ENCODE data around the gene XYLT1. TPM values are rescaled to one million over a fixed set of nuclear protein-coding genes. Genes with fewer than 3 reads are reported as not detected.

XYLT1 gene
- total RNA-seq, 2 donors from 2014 or later = 8.4 to 22.5 TPM

- intact Hi-C loops (cut with DNase I) = no loop called here
Observed at GRCh38 chr16:17144431-17144830, 326.3 kb downstream of the XYLT1 start.

GRCh38 chr16:17143546-17144419 lies 327.0 kb downstream of the XYLT1 start:
- ATAC-seq (no peak), DNase-seq (no peak)
- intact Hi-C loops (cut with DNase I) = no loop called here

More at GRCh38 chr16:17144431-17144830, 326.3 kb downstream of the XYLT1 start:
- ATAC-seq = no peak
- no peak for DNase-seq

GRCh38 chr16:17138801-17139200 lies 332.0 kb downstream of the XYLT1 start:
- intact Hi-C loops (cut with DNase I) = no loop called here
- DNase-seq (no peak), ATAC-seq (no peak)

DNA sequence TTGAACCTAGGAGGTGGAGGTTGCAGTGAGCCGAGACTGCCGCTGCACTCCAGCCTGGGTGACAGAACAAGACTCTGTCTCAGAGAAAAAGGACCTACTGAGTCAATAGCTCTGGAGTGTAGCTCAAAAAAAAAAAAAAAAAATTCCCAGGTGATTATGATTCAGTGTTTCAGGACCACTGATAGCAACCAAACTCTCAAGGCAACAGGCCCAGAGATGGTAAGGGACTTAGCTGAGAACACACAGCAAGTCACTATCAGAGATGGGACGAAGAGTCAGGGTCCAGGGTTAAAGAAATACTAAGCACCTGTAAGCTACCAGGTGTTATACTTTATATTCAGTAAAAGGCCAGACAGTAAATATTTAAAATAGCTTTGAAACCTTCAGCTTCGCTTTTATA lies 335.3 kb downstream of the XYLT1 start:
- intact Hi-C loops (cut with DNase I) = no loop called here
- no peak for ATAC-seq
- DNase-seq = no peak

DNA sequence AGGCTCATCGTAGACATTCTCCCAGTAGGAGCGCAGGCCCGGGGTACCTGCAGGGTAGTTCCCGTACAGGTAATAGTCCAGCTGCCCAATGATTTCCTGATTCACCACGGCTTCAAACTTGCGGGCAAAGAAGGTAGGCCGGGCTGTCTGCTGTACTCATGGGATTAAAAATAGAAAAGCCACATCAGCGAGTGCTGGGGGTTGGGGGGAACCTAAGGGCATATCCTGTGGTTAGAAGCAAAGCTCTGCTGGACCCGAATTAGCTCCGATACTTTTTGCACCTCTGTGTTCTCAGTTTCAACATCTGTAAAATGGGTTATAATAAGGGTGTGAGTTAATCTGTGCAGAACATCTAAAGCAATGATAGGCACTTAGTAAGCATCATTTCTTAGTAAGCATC lies 336.2 kb downstream of the XYLT1 start:
- ATAC-seq (no peak), DNase-seq (no peak)
- intact Hi-C loops (cut with DNase I) = no loop called here

- ATAC-seq = no peak
- intact Hi-C loops (cut with DNase I) = no loop called here
- no peak for DNase-seq
Observed at GRCh38 chr16:17133851-17134250, 336.9 kb downstream of the XYLT1 start.

- intact Hi-C loops (cut with DNase I) = no loop called here
- ATAC-seq (no peak), DNase-seq (no peak)
Observed at GRCh38 chr16:17131351-17131750, 339.4 kb downstream of the XYLT1 start.

DNA sequence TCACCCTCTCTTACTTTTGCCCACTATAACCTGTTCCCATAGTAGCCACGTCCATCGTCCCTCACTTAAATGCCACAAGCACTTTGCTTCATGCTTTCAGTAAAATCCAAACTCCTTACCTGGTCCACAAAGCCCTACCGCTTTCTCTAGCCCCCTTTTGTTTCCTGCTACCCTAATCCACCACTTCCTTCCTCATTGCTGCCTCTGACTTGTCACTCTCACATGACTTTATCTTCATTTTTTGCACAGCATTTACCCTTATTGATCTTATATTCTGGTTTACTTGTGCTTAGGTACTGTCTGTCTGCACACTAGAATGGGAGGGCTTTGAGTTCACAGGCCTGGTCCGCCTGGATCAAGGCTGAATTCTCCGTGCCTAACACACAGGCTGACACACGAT lies 340.0 kb downstream of the XYLT1 start:
- DNase-seq = no peak
- no peak for ATAC-seq
- intact Hi-C loops (cut with DNase I) = no loop called here

DNA sequence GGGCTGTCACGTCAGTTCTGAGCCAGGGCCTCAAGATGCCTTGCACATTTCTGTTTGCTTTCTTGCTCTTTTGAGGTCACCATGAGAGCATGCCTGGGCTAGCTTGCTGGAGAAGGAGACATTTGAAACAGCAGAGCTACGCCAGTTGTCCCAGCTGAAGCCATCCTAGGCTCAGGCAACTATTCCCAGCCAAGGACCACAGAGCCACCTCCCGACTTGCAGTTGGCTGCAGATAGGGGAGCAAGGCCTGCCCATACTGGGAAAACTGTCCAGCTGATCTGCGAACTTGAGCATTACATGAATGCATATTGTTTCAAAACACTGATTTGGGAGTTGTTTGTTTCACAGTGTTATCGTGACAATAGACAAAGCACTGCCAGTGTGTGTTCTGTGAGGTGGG lies 340.8 kb downstream of the XYLT1 start:
- no peak for ATAC-seq
- intact Hi-C loops (cut with DNase I) = no loop called here
- no peak for DNase-seq

GRCh38 chr16:17128791-17129190 lies 342.0 kb downstream of the XYLT1 start:
- intact Hi-C loops (cut with DNase I) = no loop called here
- ATAC-seq (no peak), DNase-seq (no peak)

- ATAC-seq (no peak), DNase-seq (no peak)
- intact Hi-C loops (cut with DNase I) = no loop called here
Observed at GRCh38 chr16:17126156-17126555, 344.6 kb downstream of the XYLT1 start.

DNA sequence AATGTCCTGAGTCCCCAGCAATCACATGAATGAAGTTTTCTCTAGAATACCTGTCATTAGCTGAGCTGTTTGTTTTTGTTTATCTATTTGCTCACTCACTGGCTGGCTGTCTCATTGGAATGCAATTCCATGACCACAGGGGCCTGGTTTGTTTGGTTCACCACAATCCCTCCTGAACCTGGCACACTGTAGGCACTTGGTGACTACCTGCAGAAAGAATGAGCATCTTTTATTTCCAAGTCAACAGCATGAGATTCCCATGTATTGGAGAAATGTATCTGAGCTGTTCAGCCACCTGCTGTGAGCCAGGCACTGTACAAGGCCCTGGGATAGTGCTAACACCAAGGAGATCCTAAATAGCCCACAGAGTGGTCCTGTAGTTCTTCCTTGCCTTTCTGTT lies 345.1 kb downstream of the XYLT1 start:
- intact Hi-C loops (cut with DNase I) = no loop called here
- ATAC-seq (no peak), DNase-seq (no peak)

- no peak for ATAC-seq
- intact Hi-C loops (cut with DNase I) = no loop called here
Observed at GRCh38 chr16:17117906-17118577, 352.7 kb downstream of the XYLT1 start.

DNA sequence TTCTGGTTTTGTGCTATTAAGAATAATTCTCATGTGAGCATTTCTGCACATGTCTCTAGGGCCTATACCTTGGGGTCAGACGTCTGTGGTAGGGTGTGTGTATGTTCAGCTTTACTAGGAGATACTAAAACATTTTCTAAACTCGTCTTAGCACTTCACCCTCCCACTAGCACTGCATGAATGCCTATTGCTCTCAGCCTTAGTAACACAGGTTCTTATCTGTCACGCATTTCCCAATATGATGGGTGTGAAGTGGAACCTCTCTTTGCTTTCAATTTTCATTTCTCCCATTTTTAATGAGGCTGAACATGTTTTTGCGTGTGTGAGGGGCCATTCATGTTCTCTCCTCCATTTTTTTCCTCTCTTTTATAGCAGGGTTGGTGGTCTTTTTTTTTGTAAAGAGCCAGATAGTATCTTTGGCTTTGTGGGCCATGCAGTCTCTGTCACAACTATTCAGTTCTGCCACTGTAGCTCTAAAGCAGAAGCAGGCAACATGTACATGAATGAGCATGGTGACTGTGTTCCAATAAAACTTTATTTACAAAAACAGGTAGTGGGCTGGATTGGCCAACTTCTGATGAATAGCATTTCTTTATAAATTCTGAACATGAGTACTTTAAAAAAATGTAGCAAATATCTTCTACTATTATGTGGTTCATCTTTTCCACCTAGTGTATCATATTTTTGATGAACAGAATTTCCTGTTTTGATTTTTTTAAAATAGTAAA lies 354.0 kb downstream of the XYLT1 start:
- no peak for ATAC-seq
- no peak for DNase-seq
- intact Hi-C loops (cut with DNase I) = no loop called here

More at GRCh38 chr16:17117906-17118577, 352.7 kb downstream of the XYLT1 start:
- no peak for DNase-seq

- intact Hi-C loops (cut with DNase I) = no loop called here
- no peak for DNase-seq
- no peak for ATAC-seq
Observed at GRCh38 chr16:17109413-17109812, 361.3 kb downstream of the XYLT1 start.

DNA sequence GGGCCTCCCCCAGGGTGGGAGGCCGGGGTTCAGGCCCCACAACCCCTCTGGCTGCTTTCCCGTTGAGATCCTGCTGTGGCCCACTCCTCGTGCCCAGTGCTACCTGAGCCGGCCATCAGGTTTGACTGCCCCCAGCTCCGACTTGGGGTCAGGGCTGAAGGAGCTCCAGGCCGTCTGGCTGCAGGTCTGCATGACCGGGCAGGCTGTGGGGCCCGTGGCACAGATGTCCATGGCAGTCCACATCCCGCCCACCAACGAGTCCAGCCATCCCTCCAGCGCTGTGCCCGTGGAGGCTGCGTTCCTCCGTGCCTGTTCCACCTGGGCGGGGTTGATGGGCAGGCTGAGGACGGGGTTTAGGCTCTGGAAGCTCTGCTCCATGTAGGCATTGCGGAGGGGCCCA lies 362.2 kb downstream of the XYLT1 start:
- DNase-seq = no peak
- no peak for ATAC-seq
- intact Hi-C loops (cut with DNase I) = no loop called here

GRCh38 chr16:17107450-17107849 lies 363.3 kb downstream of the XYLT1 start:
- DNase-seq (no peak), ATAC-seq (no peak)
- intact Hi-C loops (cut with DNase I) = no loop called here

DNA sequence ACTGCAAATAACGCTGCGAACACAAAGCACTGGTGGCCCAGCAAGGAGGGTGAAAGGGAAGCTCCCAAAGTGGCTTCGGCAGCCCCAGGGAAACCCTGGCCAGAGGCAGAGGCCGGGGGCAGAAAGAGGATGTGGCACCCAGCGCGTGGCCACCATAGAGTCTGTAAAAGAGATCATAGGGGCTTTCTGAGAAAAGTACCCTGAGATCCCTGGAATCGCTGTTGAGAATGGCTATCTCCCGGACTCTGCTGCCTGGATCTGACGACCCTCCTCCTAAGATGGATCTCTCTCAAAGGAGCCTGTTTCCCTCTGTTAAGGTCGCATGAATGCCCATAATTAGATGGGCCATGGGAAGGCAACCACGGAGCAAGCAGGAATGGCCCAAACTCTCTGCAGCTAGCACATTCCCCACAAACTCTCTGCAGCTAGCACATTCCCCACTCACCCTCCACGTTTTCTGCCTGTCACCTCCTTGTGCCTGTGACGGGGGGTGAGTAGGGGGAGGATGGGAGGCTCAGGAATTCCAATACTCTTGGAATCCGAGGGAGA lies 364.4 kb downstream of the XYLT1 start:
- intact Hi-C loops (cut with DNase I) = no loop called here
- ATAC-seq (no peak), DNase-seq (no peak)

- intact Hi-C loops (cut with DNase I) = no loop called here
- ATAC-seq (no peak), DNase-seq (no peak)
Observed at GRCh38 chr16:17105239-17105797, 365.4 kb downstream of the XYLT1 start.

DNA sequence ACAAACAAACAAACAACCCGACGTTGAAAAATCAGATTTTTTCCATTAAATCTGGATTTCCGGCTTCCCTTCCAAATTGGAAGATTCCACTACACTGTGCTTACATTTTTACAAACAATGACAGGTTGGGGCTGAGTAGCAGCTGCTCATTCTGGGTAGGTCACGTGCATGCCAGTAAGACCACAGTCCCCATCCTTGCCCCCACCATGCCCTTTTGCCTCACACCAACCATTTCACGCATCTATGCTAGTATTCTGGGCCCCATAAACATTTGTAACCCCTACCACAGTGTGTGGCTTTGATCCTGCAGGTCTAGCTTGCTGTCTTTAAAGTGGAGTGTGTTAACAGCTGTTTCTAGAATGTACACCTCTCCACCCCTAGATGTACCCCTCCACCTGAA lies 366.1 kb downstream of the XYLT1 start:
- ATAC-seq (no peak), DNase-seq (no peak)
- intact Hi-C loops (cut with DNase I) = no loop called here

Measured in left cardiac atrium (tissue), 4 donors.